PC-9 (cell line): ENCODE results near the gene UBASH3A.

Experiments used
- EZH2 ChIP-seq: fragments of 200-600 bp; sonication (generic); IDR thresholded peaks from 2 replicates; pipeline ENCODE4 v1.8.0; 2017; ENCODE audit warnings: antibody characterized with exemption, low read depth
- TF ChIP-seq, protein P1 (sequence below): fragments of 200-600 bp; sonication (generic); conservative IDR thresholded peaks from 2 replicates; pipeline ENCODE4 v1.6.1; 2017; ENCODE audit warnings: mixed run types, antibody characterized with exemption, mild to moderate bottlenecking, moderate library complexity

DNA sequence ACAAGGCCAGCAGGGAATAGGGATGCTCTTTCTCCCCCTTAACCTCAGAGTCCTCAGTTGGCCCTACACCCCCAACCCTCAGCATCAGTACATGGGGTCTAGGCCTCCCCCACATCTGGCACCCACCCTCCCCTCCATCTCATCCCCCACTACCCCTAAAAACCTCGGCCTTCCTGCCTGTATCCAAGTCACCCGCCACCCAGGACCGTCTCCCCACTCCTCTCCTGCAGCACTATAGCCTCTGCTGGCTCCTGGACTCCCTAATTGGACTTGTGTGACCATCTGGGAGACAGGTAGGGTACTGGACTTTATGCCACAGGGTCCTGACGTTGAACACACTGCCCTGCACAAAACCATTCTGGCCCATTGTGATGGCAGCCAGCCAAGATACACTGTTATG lies 86.3 kb downstream of the UBASH3A start:
- TF ChIP-seq, protein P1, sequence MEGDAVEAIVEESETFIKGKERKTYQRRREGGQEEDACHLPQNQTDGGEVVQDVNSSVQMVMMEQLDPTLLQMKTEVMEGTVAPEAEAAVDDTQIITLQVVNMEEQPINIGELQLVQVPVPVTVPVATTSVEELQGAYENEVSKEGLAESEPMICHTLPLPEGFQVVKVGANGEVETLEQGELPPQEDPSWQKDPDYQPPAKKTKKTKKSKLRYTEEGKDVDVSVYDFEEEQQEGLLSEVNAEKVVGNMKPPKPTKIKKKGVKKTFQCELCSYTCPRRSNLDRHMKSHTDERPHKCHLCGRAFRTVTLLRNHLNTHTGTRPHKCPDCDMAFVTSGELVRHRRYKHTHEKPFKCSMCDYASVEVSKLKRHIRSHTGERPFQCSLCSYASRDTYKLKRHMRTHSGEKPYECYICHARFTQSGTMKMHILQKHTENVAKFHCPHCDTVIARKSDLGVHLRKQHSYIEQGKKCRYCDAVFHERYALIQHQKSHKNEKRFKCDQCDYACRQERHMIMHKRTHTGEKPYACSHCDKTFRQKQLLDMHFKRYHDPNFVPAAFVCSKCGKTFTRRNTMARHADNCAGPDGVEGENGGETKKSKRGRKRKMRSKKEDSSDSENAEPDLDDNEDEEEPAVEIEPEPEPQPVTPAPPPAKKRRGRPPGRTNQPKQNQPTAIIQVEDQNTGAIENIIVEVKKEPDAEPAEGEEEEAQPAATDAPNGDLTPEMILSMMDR, result no peak
- TF ChIP-seq EZH2, result no peak
